ENCODE results near the gene RPL10A.

- TF ChIP-seq CTCF (IDR thresholded peaks at IDR 0.05) (no peak), POLR2AphosphoS5 (IDR thresholded peaks at IDR 0.05) (no peak), EP300 (IDR thresholded peaks at IDR 0.05) (no peak)
Measured at GRCh38 chr6:35499372-35499771, 31.2 kb downstream of the RPL10A start.

All from upper lobe of left lung (tissue), 4 donors.